ENCODE data around the gene ZNF232.
"Not testable (repeated sequence)": the region's sequence is repeated elsewhere in the genome, so short reads cannot be mapped to it uniquely, and the experiment has no call there.

GRCh38 chr17:5075472-5075871 lies 36.2 kb downstream of the ZNF232 start:
- not testable (repeated sequence) for TF ChIP-seq POLR2A (IDR thresholded peaks at IDR 0.05)
- TF ChIP-seq, protein P1, sequence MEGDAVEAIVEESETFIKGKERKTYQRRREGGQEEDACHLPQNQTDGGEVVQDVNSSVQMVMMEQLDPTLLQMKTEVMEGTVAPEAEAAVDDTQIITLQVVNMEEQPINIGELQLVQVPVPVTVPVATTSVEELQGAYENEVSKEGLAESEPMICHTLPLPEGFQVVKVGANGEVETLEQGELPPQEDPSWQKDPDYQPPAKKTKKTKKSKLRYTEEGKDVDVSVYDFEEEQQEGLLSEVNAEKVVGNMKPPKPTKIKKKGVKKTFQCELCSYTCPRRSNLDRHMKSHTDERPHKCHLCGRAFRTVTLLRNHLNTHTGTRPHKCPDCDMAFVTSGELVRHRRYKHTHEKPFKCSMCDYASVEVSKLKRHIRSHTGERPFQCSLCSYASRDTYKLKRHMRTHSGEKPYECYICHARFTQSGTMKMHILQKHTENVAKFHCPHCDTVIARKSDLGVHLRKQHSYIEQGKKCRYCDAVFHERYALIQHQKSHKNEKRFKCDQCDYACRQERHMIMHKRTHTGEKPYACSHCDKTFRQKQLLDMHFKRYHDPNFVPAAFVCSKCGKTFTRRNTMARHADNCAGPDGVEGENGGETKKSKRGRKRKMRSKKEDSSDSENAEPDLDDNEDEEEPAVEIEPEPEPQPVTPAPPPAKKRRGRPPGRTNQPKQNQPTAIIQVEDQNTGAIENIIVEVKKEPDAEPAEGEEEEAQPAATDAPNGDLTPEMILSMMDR (IDR thresholded peaks at IDR 0.05), result not testable (repeated sequence)

Data from heart left ventricle (tissue), 13 donors.